HL-60/S4 treated with phorbol 12-myristate 13-acetate at 8.2 ng/mL for 4 days and 3 days (cell line): ENCODE measurements around the gene NEAT1.

ENCODE experiments used
- in situ Hi-C: fragments of 300-500 bp; cut with MboI; formaldehyde crosslinking; loops from 2 replicates; pipeline ENCODE4 v1.15.0; 2022; ENCODE audit warnings: low sequenced_read_pairs

The NEAT1 gene

GRCh38 chr11:65421794-65422632, 585 bp upstream of the NEAT1 start:
- in situ Hi-C loops, result loop anchor here (10.0 kb wide), 1 partner anchor 83 kb away; no protein-coding TSS in a partner anchor

- in situ Hi-C loops, result loop anchor here (10.0 kb wide), 1 partner anchor 81 kb away; no protein-coding TSS in a partner anchor
These were observed 1.1 kb downstream of the NEAT1 start for GRCh38 chr11:65423516-65424204.

- in situ Hi-C loops, result loop anchor here (10.0 kb wide), 1 partner anchor 80 kb away; no protein-coding TSS in a partner anchor
These were observed 1.9 kb downstream of the NEAT1 start for GRCh38 chr11:65424205-65425104.

GRCh38 chr11:65425105-65425970, 2.7 kb downstream of the NEAT1 start:
- in situ Hi-C loops, result loop anchor here (10.0 kb wide), 1 partner anchor 79 kb away; no protein-coding TSS in a partner anchor

- in situ Hi-C loops, result loop anchor here (10.0 kb wide), 1 partner anchor 79 kb away; no protein-coding TSS in a partner anchor
These were observed 3.6 kb downstream of the NEAT1 start for GRCh38 chr11:65425971-65426838.

GRCh38 chr11:65426839-65427690, 4.5 kb downstream of the NEAT1 start:
- in situ Hi-C loops, result loop anchor here (10.0 kb wide), 1 partner anchor 78 kb away; no protein-coding TSS in a partner anchor

GRCh38 chr11:65427691-65428577, 5.3 kb downstream of the NEAT1 start:
- in situ Hi-C loops, result loop anchor here (10.0 kb wide), 1 partner anchor 77 kb away; no protein-coding TSS in a partner anchor

- in situ Hi-C loops, result loop anchor here (10.0 kb wide), 1 partner anchor 76 kb away; no protein-coding TSS in a partner anchor
These were observed 6.0 kb downstream of the NEAT1 start for GRCh38 chr11:65428578-65429067.

- in situ Hi-C loops, result loop anchor here (10.0 kb wide), 1 partner anchor 76 kb away; no protein-coding TSS in a partner anchor
These were observed 6.6 kb downstream of the NEAT1 start for GRCh38 chr11:65429068-65429681.

- in situ Hi-C loops, result loop anchor here (10.0 kb wide), 1 partner anchor 75 kb away; no protein-coding TSS in a partner anchor
These were observed 7.3 kb downstream of the NEAT1 start for GRCh38 chr11:65429724-65430405.

GRCh38 chr11:65430406-65431217, 8.0 kb downstream of the NEAT1 start:
- in situ Hi-C loops, result no loop called here

- in situ Hi-C loops, result no loop called here
These were observed 9.0 kb downstream of the NEAT1 start for GRCh38 chr11:65431451-65432099.

GRCh38 chr11:65432100-65432650, 9.6 kb downstream of the NEAT1 start:
- in situ Hi-C loops, result no loop called here
